Measurements from ENCODE around the gene GLT8D2. TPM values are rescaled to one million over a fixed set of nuclear protein-coding genes. Genes with fewer than 3 reads are reported as not detected.
A peak's percentile ranks its signal among the peaks of the same experiment; 100 is the strongest.

The GLT8D2 gene
- total RNA-seq, 4 donors from 2014 or later = 8.1 to 31.6 (median 13.8) TPM

DNA sequence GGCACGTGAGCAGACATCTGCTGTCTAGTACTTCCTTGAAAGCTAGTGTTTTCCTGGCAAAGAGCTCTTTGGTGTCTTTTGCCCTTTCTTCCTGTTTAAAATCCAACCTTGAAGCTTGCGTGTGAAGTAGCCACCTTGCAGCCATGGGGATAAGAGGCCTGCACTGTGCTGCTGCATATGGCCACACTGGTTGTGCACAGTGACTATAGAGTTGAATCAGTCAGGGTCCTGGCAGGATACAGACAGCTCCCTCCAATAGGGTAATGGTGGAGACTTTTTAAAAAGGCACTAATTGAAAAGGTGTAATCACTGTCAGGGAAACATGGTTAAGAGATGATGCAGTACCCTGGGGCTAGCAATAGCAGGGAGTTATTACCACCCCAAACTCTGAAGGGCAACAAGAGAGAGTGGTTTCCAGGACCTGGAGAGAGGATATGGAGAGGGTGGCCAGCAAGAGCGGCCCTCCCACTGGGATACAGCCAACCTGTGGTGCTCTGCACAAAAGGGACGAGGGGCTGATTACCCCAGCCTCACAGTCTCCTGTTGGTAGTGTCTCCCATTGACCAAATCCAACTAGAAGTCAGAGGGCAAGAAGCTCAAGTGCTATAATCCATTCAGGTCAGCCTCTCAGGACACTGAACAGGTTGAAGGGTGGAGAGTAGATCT is 4.8 kb upstream of the GLT8D2 start:
- DNase-seq (ENCODE audit: low spot score) (no peak), ATAC-seq (ENCODE audit: low FRiP score) (no peak)
- TF ChIP-seq, protein P1, sequence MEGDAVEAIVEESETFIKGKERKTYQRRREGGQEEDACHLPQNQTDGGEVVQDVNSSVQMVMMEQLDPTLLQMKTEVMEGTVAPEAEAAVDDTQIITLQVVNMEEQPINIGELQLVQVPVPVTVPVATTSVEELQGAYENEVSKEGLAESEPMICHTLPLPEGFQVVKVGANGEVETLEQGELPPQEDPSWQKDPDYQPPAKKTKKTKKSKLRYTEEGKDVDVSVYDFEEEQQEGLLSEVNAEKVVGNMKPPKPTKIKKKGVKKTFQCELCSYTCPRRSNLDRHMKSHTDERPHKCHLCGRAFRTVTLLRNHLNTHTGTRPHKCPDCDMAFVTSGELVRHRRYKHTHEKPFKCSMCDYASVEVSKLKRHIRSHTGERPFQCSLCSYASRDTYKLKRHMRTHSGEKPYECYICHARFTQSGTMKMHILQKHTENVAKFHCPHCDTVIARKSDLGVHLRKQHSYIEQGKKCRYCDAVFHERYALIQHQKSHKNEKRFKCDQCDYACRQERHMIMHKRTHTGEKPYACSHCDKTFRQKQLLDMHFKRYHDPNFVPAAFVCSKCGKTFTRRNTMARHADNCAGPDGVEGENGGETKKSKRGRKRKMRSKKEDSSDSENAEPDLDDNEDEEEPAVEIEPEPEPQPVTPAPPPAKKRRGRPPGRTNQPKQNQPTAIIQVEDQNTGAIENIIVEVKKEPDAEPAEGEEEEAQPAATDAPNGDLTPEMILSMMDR (IDR thresholded peaks at IDR 0.05) = no peak

DNA sequence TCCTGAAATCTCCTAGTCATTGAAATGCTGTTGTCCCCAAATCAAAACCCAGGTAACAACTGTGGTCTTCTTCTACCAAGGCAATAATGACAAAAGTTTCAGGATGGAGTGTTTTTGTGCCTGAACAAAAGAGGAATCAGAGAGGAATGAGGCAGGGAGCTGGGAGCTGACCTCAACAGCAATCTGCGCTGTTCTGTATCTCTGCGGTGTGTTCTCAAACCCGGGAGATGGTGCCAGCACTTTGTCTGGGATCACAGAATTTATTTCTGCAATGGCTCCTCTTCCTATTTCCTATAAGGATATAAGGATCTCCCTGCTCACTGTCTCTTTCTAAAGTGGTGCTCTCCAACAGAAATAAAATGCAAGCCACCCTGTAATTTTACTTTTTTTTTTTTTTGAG is 449 bp upstream of the GLT8D2 start:
- DNase-seq (ENCODE audit: low spot score) (no peak), ATAC-seq (ENCODE audit: low FRiP score) (no peak)
- TF ChIP-seq, protein P1 (IDR thresholded peaks at IDR 0.05) = no peak

DNA sequence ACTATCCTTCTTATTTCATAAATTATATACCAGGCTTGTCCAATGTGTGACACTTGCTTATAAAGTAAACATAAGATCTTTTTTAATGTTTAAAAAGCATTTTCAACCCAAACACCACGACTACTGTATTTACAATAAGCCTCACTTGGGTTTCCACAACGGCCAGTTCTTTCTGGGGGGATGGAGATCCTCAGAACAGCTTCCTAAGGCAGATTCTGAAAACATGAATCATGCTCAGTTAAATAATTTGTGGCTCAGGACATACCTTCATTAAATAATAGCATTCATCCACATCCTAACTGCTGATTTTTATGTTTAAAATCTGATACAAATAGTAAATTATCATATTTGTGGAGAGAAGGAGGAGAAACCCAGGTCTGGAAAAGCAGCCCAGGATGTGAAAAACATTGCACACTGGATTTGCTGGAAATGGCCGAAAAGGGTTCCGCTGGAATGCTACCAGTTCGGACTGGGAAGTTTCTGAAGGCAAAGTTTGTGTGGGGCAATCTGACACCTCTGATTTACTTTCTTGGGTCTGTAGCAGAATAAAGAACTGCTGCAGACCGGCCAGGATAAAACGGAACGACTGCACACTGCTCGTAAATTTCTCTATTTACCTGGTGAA is 597 bp downstream of the GLT8D2 start:
- TF ChIP-seq, protein P1 (IDR thresholded peaks at IDR 0.05) = no peak
- ATAC-seq (ENCODE audit: low FRiP score) = peak; percentile 38
- DNase-seq (ENCODE audit: low spot score) = no peak

DNA sequence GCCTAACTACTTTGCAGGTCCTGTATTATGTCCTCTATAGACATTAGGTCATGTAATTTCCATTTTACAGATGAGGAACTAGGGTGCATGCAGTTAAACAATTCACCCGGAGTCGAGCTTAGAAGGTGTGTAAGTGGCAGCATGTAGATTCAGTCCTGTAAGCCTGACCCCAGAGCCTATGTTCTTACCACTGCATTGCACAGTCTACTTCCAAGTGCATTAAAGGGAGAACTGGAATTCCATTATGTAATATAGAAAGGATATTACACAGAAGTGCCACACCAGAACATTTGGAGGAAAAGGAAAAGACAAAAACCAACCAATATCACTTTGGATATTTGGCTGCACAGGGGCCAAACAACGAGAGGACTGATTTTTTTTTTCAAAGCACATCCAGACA is 1.2 kb downstream of the GLT8D2 start:
- DNase-seq (ENCODE audit: low spot score) (no peak), ATAC-seq (ENCODE audit: low FRiP score) (no peak)
- TF ChIP-seq, protein P1 (IDR thresholded peaks at IDR 0.05) = no peak

DNA sequence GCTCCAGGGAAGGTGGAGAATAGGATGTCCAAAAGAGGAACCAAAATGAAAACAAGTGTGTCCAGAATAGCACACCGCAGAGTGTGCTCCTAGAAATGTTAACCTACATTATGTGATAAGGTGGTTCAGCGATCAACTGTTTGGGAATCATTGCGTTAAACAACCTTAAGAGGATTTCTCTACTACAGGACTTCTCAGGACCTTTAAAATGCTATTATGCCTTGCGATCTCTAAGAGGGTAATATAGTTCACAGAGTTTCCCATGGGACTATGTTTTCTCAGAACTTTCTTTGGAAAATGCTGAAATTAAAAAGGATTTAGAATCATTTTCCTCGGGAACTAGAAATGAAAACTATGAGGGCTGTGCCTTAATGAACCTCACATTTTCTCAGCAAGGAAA is 1.8 kb downstream of the GLT8D2 start:
- DNase-seq (ENCODE audit: low spot score) (no peak), ATAC-seq (ENCODE audit: low FRiP score) (no peak)
- TF ChIP-seq, protein P1 (IDR thresholded peaks at IDR 0.05) = no peak

DNA sequence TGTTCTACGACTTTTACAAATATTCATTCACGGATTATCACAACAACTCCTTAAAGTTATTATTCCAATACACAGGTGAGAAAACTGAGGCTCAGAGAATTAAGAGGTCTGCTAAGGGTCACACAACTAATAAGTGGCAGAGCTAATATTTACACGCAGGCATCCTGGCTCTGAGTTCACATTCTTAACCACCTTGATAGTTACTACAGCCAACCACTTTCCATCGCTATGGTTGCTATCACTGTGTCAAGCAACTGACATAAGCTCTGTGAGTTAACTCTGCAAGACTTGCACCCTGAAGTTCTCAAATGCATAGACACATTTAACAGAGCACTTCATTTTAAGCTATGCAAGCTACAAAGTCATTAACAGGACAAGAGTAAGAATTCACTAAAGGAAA is 3.7 kb downstream of the GLT8D2 start:
- TF ChIP-seq, protein P1 (IDR thresholded peaks at IDR 0.05) = no peak
- no peak for ATAC-seq (ENCODE audit: low FRiP score)
- no peak for DNase-seq (ENCODE audit: low spot score)

DNA sequence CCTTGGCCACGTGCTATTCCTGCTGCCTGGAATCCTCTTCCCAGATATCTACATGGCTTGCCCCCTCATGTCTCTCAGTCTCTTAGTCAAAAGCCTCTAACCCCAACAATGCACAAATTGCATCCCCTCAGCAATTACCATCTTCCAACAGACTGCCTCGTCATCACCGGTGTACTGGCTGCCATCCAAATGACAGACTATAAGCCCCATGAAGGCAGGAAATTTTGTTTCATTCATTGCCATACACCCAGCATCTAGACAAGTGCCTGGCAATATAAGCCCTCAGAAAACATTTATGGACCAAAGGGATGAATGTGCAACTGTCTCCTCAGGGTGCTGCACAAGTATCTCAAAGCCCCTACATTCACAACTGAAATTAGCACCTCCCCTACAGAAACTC is 5.8 kb downstream of the GLT8D2 start:
- ATAC-seq (ENCODE audit: low FRiP score) (no peak), DNase-seq (ENCODE audit: low spot score) (no peak)
- TF ChIP-seq, protein P1 (IDR thresholded peaks at IDR 0.05) = no peak

All from omental fat pad (tissue), 4 donors.